GM18526 (cell line): ENCODE data around the gene PBOV1.

Experiments
- POLR2A ChIP-seq: IDR thresholded peaks from 3 replicates; pipeline ENCODE4 v1.6.1; 2011; ENCODE audit not compliant: insufficient read length; ENCODE audit errors: extremely low read depth

The PBOV1 gene

GRCh38 chr6:138242987-138243592, 24.8 kb upstream of the PBOV1 start:
- no peak for TF ChIP-seq POLR2A

GRCh38 chr6:138241934-138242333, 23.6 kb upstream of the PBOV1 start:
- TF ChIP-seq POLR2A, result no peak

GRCh38 chr6:138241381-138241780, 23.1 kb upstream of the PBOV1 start:
- no peak for TF ChIP-seq POLR2A

- TF ChIP-seq POLR2A, result no peak
These were observed 22.4 kb upstream of the PBOV1 start for GRCh38 chr6:138240476-138241245.

GRCh38 chr6:138239774-138240173, 21.5 kb upstream of the PBOV1 start:
- TF ChIP-seq POLR2A, result no peak

DNA sequence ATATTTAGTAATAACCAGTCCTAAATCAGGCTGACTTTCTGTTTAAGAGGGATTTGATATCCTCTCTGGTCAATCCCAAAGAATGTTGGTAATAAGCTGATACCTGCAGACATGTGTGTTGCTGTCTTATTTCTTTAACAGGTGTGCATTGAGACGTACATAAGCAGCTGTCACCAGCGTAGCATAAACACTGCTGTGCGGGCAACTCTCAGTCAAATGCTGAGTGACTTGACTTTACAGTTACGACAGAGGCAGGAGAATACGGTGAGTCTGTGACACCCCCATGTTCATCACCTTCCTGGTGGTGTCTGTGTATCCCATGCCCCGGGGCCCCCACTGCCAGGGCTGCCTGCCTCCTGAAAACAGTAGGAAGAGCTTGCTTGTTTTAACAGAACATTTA, 20.1 kb upstream of the PBOV1 start:
- TF ChIP-seq POLR2A, result no peak

GRCh38 chr6:138237463-138237862, 19.2 kb upstream of the PBOV1 start:
- no peak for TF ChIP-seq POLR2A

GRCh38 chr6:138235693-138236092, 17.4 kb upstream of the PBOV1 start:
- TF ChIP-seq POLR2A, result no peak

DNA sequence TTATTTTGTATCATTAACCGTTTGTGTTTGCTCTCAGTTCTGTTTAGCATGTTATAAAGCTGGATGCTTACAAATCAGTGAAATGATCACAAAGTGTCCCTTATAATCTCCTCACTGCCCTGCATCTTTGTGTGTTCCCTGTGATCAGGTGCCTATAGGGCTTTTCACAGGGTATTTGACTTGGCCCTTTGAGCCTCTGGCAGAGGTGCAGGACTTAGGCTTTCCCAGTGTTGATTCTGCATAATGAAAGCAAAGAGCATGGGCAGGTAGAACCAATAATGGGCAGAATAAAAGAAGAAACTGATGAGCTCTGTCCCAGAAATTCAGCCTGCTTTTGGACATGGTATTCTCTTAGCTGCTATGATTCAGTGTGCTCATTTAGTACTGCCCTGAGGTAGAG, 16.9 kb upstream of the PBOV1 start:
- no peak for TF ChIP-seq POLR2A

GRCh38 chr6:138234363-138234762, 16.1 kb upstream of the PBOV1 start:
- TF ChIP-seq POLR2A, result no peak

DNA sequence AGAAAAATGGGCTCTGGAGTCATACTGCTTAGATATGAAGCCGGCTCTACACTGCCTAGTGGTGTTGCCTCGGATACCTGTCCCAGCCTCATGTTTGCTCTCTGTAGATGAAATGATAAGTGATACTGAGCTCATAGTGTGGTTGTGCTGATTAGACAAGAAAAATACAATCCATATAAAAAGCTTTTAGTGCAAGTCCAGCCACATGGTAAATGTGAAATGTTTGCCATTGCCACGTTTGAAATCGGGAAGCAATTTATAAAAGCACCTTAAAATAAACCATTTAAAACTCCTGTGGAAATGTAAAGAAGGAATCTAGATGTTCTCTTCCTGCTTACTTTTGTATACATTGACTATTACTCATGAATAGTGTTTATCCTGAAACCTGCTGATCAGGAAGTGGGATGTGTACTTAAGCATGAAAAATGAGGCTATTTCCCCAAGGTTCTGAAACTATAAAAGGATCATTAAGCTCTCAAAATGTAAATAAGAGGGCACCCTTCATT, 13.1 kb upstream of the PBOV1 start:
- no peak for TF ChIP-seq POLR2A

- TF ChIP-seq POLR2A, result no peak
These were observed 12.6 kb upstream of the PBOV1 start for GRCh38 chr6:138230759-138231380.

DNA sequence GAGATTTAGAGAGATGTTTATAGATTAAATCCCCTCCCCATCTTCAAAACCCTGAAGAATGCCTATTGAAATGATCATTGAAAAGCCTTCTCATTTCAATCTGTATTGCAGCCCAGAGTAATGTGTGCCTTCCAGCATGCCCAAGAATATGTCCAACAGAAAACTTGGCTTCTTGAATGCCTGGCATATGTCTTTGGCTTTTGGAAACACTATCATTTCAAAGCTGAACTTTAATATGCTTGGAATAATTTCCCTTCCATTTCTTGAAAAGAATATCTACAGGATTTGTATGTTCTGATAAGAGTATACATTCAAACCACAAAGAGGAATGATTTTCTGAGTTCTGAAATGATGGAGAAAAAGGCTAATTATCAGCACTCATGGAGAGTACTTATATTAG, 11.9 kb upstream of the PBOV1 start:
- TF ChIP-seq POLR2A, result no peak

DNA sequence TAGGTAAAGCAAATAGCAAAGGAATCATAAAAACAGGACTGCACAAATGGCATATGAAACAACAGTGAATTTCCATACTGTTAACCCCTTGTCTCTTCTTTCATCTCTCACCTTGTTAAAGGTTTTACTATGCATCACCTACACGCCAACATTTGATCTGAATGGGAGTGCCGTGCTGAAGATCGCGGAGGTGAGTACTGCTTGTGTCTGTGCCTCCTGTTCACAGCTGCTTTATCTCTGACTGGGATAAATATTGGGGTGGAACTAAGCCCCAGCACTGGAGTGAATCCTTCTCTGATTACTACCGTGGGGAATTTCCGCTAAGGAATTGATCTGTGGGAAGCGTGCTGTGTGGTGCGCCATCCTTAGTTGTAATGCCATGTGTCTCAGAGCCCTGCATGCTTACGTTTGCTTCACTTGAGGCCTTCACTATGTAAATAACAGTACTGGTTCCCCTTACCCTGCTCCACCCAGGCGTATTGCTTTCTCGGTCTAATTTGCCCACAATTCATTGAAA, 11.4 kb upstream of the PBOV1 start:
- no peak for TF ChIP-seq POLR2A

GRCh38 chr6:138229072-138229471, 10.8 kb upstream of the PBOV1 start:
- no peak for TF ChIP-seq POLR2A

GRCh38 chr6:138227316-138227781, 9.1 kb upstream of the PBOV1 start:
- no peak for TF ChIP-seq POLR2A
